HEK293 (cell line): ENCODE data around the gene NIPBL.

ENCODE experiments used
- BCL11A ChIP-seq: fragments of 450-650 bp; formaldehyde crosslinking; IDR thresholded peaks from 2 replicates; pipeline ENCODE4 v1.5.1; 2016; ENCODE audit warnings: low read depth, missing biosample characterization, missing genetic modification characterization
- BCL11B ChIP-seq: fragments of 450-650 bp; formaldehyde crosslinking; IDR thresholded peaks from 2 replicates; pipeline ENCODE4 v1.5.1; 2016; ENCODE audit warnings: low read depth, missing biosample characterization, missing genetic modification characterization
- GLIS1 ChIP-seq: fragments of 450-650 bp; formaldehyde crosslinking; IDR thresholded peaks from 2 replicates; pipeline ENCODE4 v1.5.1; 2016; ENCODE audit warnings: missing biosample characterization, missing genetic modification characterization
- HOXC10 ChIP-seq: sonication (generic); formaldehyde crosslinking; IDR thresholded peaks from 2 replicates; pipeline ENCODE4 v1.8.1; 2023; ENCODE audit warnings: mild to moderate bottlenecking, missing genetic modification reagents
- KLF10 ChIP-seq: fragments of 450-650 bp; IDR thresholded peaks from 2 replicates; pipeline ENCODE4 v1.5.1; 2018; ENCODE audit warnings: missing biosample characterization, mild to moderate bottlenecking, missing genetic modification characterization
- PRDM1 ChIP-seq: fragments of 450-650 bp; formaldehyde crosslinking; IDR thresholded peaks from 2 replicates; pipeline ENCODE4; 2016; ENCODE audit warnings: missing biosample characterization, missing genetic modification characterization
- REST ChIP-seq: fragments of 450-650 bp; formaldehyde crosslinking; IDR thresholded peaks from 2 replicates; pipeline ENCODE4 v1.5.1; 2016; ENCODE audit warnings: missing biosample characterization, missing genetic modification characterization
- SETDB1 ChIP-seq: IDR thresholded peaks from one replicate; pipeline ENCODE4 v1.6.1; 2017; ENCODE audit warnings: mild to moderate bottlenecking, low read length, moderate library complexity, mixed read lengths; ENCODE audit not compliant: insufficient read length
- ZFP3 ChIP-seq: fragments of 450-650 bp; formaldehyde crosslinking; IDR thresholded peaks from 2 replicates; pipeline ENCODE4 v1.5.1; 2016; ENCODE audit warnings: low read depth, missing biosample characterization, missing genetic modification characterization
- ZFP37 ChIP-seq: fragments of 450-650 bp; formaldehyde crosslinking; IDR thresholded peaks from 2 replicates; pipeline ENCODE4 v1.5.1; 2016; ENCODE audit warnings: missing biosample characterization, missing genetic modification characterization
- ZNF114 ChIP-seq: fragments of 450-650 bp; formaldehyde crosslinking; IDR thresholded peaks from 2 replicates; pipeline ENCODE4 v1.5.0; 2017; ENCODE audit warnings: missing biosample characterization, missing genetic modification characterization
- ZNF155 ChIP-seq: fragments of 450-650 bp; formaldehyde crosslinking; IDR thresholded peaks from 2 replicates; pipeline ENCODE4 v1.5.1; 2016; ENCODE audit warnings: missing biosample characterization, missing genetic modification characterization
- ZNF19 ChIP-seq: fragments of 450-650 bp; formaldehyde crosslinking; IDR thresholded peaks from 2 replicates; pipeline ENCODE4; 2016; ENCODE audit warnings: missing biosample characterization, missing genetic modification characterization, low read depth
- ZNF2 ChIP-seq: fragments of 450-650 bp; formaldehyde crosslinking; IDR thresholded peaks from 2 replicates; pipeline ENCODE4 v1.5.1; 2016; ENCODE audit warnings: missing biosample characterization, missing genetic modification characterization
- ZNF274 ChIP-seq, 2 experiments: fragments of 200-500 bp in 1 of 2; fragments of 450-650 bp in 1 of 2; sonication (Bioruptor generic) in 1 of 2; formaldehyde crosslinking in 1 of 2; IDR thresholded peaks; 2 replicates each; pipeline versions ENCODE4 v1.5.1 to v1.6.1; 2014 to 2016; ENCODE audit warnings: borderline replicate concordance in 1 of 2, inconsistent platforms in 1 of 2, low read length in 1 of 2, missing biosample characterization in 1 of 2, missing genetic modification characterization in 1 of 2
- ZNF324 ChIP-seq: fragments of 450-650 bp; formaldehyde crosslinking; IDR thresholded peaks from 2 replicates; pipeline ENCODE4 v1.5.1; 2016; ENCODE audit warnings: missing biosample characterization, missing genetic modification characterization
- ZNF510 ChIP-seq: fragments of 450-650 bp; formaldehyde crosslinking; IDR thresholded peaks from 2 replicates; pipeline ENCODE4 v1.5.1; 2018; ENCODE audit warnings: mild to moderate bottlenecking, missing genetic modification characterization, missing biosample characterization; ENCODE audit not compliant: insufficient replicate concordance
- ZNF626 ChIP-seq: fragments of 450-650 bp; sonication (Bioruptor Pico); formaldehyde crosslinking; IDR thresholded peaks from 2 replicates; pipeline ENCODE4 v1.5.1; 2018; ENCODE audit warnings: missing biosample characterization, missing genetic modification characterization, inconsistent platforms
- ZNF707 ChIP-seq: fragments of 450-650 bp; formaldehyde crosslinking; IDR thresholded peaks from 2 replicates; pipeline ENCODE4 v1.5.1; 2016; ENCODE audit warnings: missing biosample characterization, missing genetic modification characterization
- ZNF830 ChIP-seq: fragments of 450-650 bp; IDR thresholded peaks from 2 replicates; pipeline ENCODE4 v1.5.0; 2018; ENCODE audit warnings: missing biosample characterization, missing genetic modification characterization, low read depth, mild to moderate bottlenecking, moderate library complexity
- ZSCAN23 ChIP-seq: fragments of 450-650 bp; formaldehyde crosslinking; IDR thresholded peaks from 2 replicates; pipeline ENCODE4 v1.5.1; 2016; ENCODE audit warnings: missing biosample characterization, missing genetic modification characterization
- ZSCAN30 ChIP-seq: fragments of 450-650 bp; IDR thresholded peaks from 2 replicates; pipeline ENCODE4 v1.5.1; 2018; ENCODE audit warnings: missing biosample characterization, mild to moderate bottlenecking, missing genetic modification characterization, moderate library complexity
- ZXDB ChIP-seq: fragments of 450-650 bp; formaldehyde crosslinking; IDR thresholded peaks from 2 replicates; pipeline ENCODE4 v1.5.1; 2016; ENCODE audit warnings: missing biosample characterization, missing genetic modification characterization
- TF ChIP-seq, protein P1 (sequence below): fragments of 450-650 bp; formaldehyde crosslinking; IDR thresholded peaks from 2 replicates; pipeline ENCODE4 v1.5.1; 2016; ENCODE audit warnings: missing biosample characterization, missing genetic modification characterization
- TF ChIP-seq, protein P2 (sequence below): fragments of 450-650 bp; formaldehyde crosslinking; IDR thresholded peaks from 2 replicates; pipeline ENCODE4 v1.5.1; 2017; ENCODE audit warnings: missing biosample characterization, missing genetic modification characterization
- TF ChIP-seq, protein P3 (sequence below): fragments of 450-650 bp; formaldehyde crosslinking; IDR thresholded peaks from 2 replicates; pipeline ENCODE4 v1.5.1; 2016; ENCODE audit warnings: missing biosample characterization, missing genetic modification characterization, low read depth
- TF ChIP-seq, protein P4 (sequence below): fragments of 450-650 bp; formaldehyde crosslinking; conservative IDR thresholded peaks from 2 replicates; pipeline ENCODE4 v1.5.1; 2016; ENCODE audit warnings: low read depth, missing biosample characterization, missing genetic modification characterization

The NIPBL gene

GRCh38 chr5:36875051-36875789 lies 1.3 kb upstream of the NIPBL start (continued):
- TF ChIP-seq SETDB1 (no peak), BCL11B (tag by site-specific recombination) (0 out of 2 replicates have a peak, but pooled peaks have one; percentile 7), ZNF114 (tag by site-specific recombination) (no peak), KLF10 (tag by site-specific recombination) (no peak), ZSCAN30 (tag by site-specific recombination) (0 out of 2 replicates have a peak, but pooled peaks have one; percentile 5), GLIS1 (tag by site-specific recombination) (no peak), ZNF155 (tag by site-specific recombination) (no peak), ZSCAN23 (no peak), ZNF707 (no peak), HOXC10 (CRISPR knock-in tag) (no peak), REST (tag by site-specific recombination) (0 out of 2 replicates have a peak, but pooled peaks have one; percentile 27), ZNF626 (no peak), ZFP37 (peak; percentile 69; the same call in 1 of the 2 replicates), ZFP3 (tag by site-specific recombination) (no peak), ZNF2 (0 out of 2 replicates have a peak, but pooled peaks have one; percentile 10), PRDM1 (peak; percentile 73), ZNF510 (tag by site-specific recombination) (no peak), ZNF324 (tag by site-specific recombination) (no peak), ZNF274 (IDR thresholded peaks at IDR 0.05; ENCODE audit: low read length) (no peak), ZNF274 (tag by site-specific recombination; IDR thresholded peaks at IDR 0.05; ENCODE audit: borderline replicate concordance) (no peak), ZXDB (tag by site-specific recombination) (peak; percentile 15; the same call in 1 of the 2 replicates), ZNF830 (no peak), BCL11A (tag by site-specific recombination) (no peak), ZNF19 (tag by site-specific recombination) (no peak)
- TF ChIP-seq, protein P1, sequence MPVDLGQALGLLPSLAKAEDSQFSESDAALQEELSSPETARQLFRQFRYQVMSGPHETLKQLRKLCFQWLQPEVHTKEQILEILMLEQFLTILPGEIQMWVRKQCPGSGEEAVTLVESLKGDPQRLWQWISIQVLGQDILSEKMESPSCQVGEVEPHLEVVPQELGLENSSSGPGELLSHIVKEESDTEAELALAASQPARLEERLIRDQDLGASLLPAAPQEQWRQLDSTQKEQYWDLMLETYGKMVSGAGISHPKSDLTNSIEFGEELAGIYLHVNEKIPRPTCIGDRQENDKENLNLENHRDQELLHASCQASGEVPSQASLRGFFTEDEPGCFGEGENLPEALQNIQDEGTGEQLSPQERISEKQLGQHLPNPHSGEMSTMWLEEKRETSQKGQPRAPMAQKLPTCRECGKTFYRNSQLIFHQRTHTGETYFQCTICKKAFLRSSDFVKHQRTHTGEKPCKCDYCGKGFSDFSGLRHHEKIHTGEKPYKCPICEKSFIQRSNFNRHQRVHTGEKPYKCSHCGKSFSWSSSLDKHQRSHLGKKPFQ (tag by site-specific recombination): no peak
- TF ChIP-seq, protein P2, sequence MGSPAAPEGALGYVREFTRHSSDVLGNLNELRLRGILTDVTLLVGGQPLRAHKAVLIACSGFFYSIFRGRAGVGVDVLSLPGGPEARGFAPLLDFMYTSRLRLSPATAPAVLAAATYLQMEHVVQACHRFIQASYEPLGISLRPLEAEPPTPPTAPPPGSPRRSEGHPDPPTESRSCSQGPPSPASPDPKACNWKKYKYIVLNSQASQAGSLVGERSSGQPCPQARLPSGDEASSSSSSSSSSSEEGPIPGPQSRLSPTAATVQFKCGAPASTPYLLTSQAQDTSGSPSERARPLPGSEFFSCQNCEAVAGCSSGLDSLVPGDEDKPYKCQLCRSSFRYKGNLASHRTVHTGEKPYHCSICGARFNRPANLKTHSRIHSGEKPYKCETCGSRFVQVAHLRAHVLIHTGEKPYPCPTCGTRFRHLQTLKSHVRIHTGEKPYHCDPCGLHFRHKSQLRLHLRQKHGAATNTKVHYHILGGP: no peak
- TF ChIP-seq, protein P3, sequence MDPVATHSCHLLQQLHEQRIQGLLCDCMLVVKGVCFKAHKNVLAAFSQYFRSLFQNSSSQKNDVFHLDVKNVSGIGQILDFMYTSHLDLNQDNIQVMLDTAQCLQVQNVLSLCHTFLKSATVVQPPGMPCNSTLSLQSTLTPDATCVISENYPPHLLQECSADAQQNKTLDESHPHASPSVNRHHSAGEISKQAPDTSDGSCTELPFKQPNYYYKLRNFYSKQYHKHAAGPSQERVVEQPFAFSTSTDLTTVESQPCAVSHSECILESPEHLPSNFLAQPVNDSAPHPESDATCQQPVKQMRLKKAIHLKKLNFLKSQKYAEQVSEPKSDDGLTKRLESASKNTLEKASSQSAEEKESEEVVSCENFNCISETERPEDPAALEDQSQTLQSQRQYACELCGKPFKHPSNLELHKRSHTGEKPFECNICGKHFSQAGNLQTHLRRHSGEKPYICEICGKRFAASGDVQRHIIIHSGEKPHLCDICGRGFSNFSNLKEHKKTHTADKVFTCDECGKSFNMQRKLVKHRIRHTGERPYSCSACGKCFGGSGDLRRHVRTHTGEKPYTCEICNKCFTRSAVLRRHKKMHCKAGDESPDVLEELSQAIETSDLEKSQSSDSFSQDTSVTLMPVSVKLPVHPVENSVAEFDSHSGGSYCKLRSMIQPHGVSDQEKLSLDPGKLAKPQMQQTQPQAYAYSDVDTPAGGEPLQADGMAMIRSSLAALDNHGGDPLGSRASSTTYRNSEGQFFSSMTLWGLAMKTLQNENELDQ (tag by site-specific recombination): no peak
- TF ChIP-seq, protein P4, sequence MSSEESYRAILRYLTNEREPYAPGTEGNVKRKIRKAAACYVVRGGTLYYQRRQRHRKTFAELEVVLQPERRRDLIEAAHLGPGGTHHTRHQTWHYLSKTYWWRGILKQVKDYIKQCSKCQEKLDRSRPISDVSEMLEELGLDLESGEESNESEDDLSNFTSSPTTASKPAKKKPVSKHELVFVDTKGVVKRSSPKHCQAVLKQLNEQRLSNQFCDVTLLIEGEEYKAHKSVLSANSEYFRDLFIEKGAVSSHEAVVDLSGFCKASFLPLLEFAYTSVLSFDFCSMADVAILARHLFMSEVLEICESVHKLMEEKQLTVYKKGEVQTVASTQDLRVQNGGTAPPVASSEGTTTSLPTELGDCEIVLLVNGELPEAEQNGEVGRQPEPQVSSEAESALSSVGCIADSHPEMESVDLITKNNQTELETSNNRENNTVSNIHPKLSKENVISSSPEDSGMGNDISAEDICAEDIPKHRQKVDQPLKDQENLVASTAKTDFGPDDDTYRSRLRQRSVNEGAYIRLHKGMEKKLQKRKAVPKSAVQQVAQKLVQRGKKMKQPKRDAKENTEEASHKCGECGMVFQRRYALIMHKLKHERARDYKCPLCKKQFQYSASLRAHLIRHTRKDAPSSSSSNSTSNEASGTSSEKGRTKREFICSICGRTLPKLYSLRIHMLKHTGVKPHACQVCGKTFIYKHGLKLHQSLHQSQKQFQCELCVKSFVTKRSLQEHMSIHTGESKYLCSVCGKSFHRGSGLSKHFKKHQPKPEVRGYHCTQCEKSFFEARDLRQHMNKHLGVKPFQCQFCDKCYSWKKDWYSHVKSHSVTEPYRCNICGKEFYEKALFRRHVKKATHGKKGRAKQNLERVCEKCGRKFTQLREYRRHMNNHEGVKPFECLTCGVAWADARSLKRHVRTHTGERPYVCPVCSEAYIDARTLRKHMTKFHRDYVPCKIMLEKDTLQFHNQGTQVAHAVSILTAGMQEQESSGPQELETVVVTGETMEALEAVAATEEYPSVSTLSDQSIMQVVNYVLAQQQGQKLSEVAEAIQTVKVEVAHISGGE (tag by site-specific recombination): 0 out of 2 replicates have a peak, but pooled peaks have one; percentile 30
